AG04450 (cell line): Measurements from ENCODE around the gene UBXN10. TPM values are rescaled to one million over a fixed set of nuclear protein-coding genes. Genes with fewer than 3 reads are reported as not detected.

Source experiments
- CTCF ChIA-PET: fragments of 300-600, 350-600 bp; formaldehyde crosslinking; extraction: SDS; loops from one replicate; lab custom pipeline; 2022; ENCODE audit warnings: antibody characterized with exemption, inconsistent platforms; lab: Charles Lee
- POLR2A ChIA-PET: fragments of 350-600 bp; formaldehyde crosslinking; extraction: SDS; loops from one replicate; lab custom pipeline; 2021; ENCODE audit warnings: antibody characterized with exemption, inconsistent platforms; lab: Yijun Ruan, JAX
- DNase-seq: peaks from one replicate; pipeline ENCODE4 v3.0.0-alpha.2; 2011; ENCODE audit warnings: low read depth, low spot score
- H3K27ac ChIP-seq: one replicate; pipeline ENCODE4 v1.5.1; 2012; ENCODE audit warnings: low read depth, low read length, control low read depth
- H3K27me3 ChIP-seq: one replicate; pipeline ENCODE4 v1.6.0; 2012; ENCODE audit warnings: low read length; ENCODE audit not compliant: control insufficient read depth, insufficient read depth
- H3K4me3 ChIP-seq: 2 replicates; pipeline ENCODE4 v1.5.1; 2011; ENCODE audit warnings: mild to moderate bottlenecking, low read depth, low read length, control low read depth
- H3K9me3 ChIP-seq: 2 replicates; pipeline ENCODE4 v1.5.1; 2012; ENCODE audit warnings: low read length; ENCODE audit not compliant: control insufficient read depth, insufficient read depth
- polyA plus RNA-seq: library from polyadenylated mRNA; depleted of rRNA; stranded (reverse); fragments of >200 nt; gene quantifications from 2 replicates; pipeline ENCODE4 v1.2.3, GENCODE V29; 2011
- TF ChIP-seq, protein P1 (sequence below): IDR thresholded peaks from 2 replicates; pipeline ENCODE4 v1.5.1; 2011; ENCODE audit warnings: low read depth, low read length, control low read depth, inconsistent platforms

The UBXN10 gene
- polyA plus RNA-seq, 1 experiment = not detected

DNA sequence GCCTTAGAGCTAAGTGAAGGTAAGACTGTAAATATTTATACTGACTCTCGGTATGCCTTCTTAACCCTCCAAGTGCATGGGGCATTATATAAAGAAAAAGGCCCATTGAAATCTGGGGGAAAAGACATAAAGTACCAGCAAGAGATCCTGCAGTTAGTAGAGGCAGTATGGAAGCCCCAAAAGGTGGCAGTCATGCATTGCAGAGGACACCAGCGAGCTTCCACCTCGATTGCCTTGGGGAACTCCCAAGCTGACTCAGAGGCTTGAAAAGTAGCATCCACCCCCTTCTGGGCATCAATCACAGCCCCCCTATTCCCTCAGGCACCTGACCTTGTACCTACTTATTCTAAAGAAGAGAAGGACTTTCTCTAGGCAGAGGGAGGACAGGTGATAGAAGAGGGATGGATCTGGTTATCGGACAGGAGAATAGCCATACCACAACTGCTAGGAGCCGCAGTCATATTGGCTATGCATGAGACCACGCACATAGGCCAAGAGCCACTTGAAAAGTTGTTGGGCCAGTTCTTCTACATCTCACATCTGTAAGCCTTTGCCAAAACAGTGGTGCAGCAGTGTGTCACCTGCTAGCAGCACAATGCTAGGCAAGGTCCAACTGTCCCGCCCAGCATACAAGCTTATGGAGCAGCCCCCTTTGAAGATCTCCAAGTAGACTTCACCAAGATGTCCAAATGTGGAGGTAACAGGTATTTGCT is 27.4 kb upstream of the UBXN10 start:
- H3K9me3 ChIP-seq = peaks cover 37% of the 10 kb centered on the region
- H3K27ac ChIP-seq = no peak overlapping the region
- no peak for DNase-seq
- TF ChIP-seq, protein P1, sequence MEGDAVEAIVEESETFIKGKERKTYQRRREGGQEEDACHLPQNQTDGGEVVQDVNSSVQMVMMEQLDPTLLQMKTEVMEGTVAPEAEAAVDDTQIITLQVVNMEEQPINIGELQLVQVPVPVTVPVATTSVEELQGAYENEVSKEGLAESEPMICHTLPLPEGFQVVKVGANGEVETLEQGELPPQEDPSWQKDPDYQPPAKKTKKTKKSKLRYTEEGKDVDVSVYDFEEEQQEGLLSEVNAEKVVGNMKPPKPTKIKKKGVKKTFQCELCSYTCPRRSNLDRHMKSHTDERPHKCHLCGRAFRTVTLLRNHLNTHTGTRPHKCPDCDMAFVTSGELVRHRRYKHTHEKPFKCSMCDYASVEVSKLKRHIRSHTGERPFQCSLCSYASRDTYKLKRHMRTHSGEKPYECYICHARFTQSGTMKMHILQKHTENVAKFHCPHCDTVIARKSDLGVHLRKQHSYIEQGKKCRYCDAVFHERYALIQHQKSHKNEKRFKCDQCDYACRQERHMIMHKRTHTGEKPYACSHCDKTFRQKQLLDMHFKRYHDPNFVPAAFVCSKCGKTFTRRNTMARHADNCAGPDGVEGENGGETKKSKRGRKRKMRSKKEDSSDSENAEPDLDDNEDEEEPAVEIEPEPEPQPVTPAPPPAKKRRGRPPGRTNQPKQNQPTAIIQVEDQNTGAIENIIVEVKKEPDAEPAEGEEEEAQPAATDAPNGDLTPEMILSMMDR = no peak
- CTCF ChIA-PET = no interaction called here
- POLR2A ChIA-PET = interaction anchor here (0.6 kb wide), 1 partner anchor 207 kb away, joined by 5 read pairs; no protein-coding TSS in a partner anchor
- H3K27me3 ChIP-seq = peaks cover 3% of the 10 kb centered on the region
- no peak overlapping the region for H3K4me3 ChIP-seq

DNA sequence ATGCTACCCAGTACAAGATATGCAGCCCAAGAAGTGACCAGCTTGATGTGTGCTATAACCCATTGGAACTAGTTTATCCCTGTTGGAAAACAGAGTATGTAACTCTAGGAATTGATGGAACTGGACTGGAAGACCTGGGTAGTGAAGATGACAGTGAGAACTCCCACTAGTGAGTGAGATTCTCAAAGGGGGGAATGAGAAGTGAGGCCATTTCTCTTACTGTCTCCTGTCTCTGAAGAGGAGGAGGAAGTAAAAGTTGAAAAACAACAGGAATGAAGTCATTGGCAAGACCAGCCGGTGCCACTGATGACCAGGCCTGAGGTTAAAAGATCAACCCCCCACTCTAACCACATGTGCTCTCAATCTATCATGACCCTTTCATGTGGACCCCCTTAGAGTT is 25.9 kb upstream of the UBXN10 start:
- TF ChIP-seq, protein P1 = no peak
- Histone ChIP-seq H3K4me3 (no peak overlapping the region), H3K27ac (no peak overlapping the region), H3K27me3 (peaks cover 4% of the 10 kb centered on the region), H3K9me3 (peaks cover 37% of the 10 kb centered on the region)
- ChIA-PET POLR2A (no interaction called here), CTCF (no interaction called here)
- no peak for DNase-seq

DNA sequence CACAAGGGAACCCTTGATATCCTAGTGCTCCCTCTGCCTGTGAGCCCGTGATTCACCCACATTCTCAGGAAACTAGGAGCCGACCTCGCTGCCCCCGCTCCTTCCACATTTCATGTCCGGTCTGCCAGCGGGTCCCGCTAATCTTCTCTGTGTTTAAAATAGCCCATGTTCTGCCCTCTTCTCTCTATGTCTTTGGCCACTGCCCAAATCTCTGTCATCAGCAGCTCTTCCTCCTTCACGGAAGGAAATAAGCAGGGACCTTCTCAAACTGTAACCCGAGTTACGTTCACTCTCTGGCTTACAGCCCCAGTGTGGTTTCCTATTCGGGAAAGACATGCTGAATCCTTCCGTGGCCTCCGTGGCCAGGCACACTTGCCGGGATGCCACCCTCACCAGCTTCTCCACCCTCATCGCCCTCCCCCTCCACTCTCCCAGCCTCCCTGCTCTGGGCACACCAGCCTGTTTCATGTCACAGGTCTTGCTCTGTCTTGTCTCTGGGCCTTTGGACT is 21.1 kb upstream of the UBXN10 start:
- ChIA-PET POLR2A (no interaction called here), CTCF (interaction anchor here (0.8 to 4.1 kb wide), 8 partner anchors 9 to 329 kb away, joined by 3 to 25 read pairs (median 7); no protein-coding TSS in a partner anchor)
- Histone ChIP-seq H3K27me3 (peaks cover 31% of the 10 kb centered on the region), H3K27ac (no peak overlapping the region), H3K9me3 (peaks cover 25% of the 10 kb centered on the region), H3K4me3 (no peak overlapping the region)
- TF ChIP-seq, protein P1 = peak; percentile 31
- no peak for DNase-seq

DNA sequence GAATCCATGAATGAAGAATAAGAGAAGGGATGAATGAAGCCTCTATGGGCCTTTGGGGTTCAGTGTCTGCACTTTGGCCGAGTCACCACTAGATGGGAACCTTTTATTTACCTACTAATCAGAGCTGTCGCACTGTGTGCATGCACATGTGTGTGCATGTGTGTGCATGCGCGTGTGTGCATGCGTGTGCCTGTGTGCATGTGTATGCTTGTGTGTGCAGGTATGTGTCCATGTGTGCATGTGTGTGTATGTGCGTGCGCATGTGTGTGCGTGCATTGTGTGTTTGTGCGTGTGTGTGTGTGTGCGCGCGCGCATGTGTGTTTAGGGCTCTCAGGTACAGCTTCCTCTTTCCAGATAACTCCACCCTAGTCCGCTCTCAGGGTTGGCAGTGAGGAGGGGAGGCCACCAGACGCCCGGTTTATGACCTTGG is 20.4 kb upstream of the UBXN10 start:
- DNase-seq = no peak
- TF ChIP-seq, protein P1 = peak; percentile 40
- Histone ChIP-seq H3K27ac (no peak overlapping the region), H3K4me3 (no peak overlapping the region), H3K9me3 (peaks cover 17% of the 10 kb centered on the region), H3K27me3 (peaks cover 32% of the 10 kb centered on the region)
- ChIA-PET POLR2A (no interaction called here), CTCF (interaction anchor here (0.8 to 4.1 kb wide), 7 partner anchors 8 to 329 kb away, joined by 3 to 25 read pairs (median 5); no protein-coding TSS in a partner anchor)

DNA sequence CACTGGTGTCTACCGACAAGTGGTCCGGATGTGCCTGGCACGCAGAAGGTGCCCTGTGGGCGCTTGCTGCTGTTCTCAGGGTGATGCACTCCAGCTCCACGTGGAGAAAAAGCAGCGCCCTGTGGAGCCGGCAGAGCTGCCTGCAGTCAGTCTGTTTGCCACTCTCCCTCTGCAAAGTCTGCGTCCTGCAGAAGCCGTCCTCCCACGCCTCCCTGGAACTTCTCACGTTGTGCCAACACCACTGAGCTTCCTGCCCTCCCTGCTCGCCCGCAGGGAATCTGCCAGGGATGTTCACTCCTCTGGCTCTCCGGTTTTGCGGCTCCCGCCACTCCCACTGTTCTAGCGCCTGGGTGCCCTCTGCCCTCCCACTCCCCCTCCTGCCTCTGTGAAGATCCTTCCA is 19.8 kb upstream of the UBXN10 start:
- H3K9me3 ChIP-seq = peaks cover 12% of the 10 kb centered on the region
- DNase-seq = no peak
- no peak overlapping the region for H3K4me3 ChIP-seq
- TF ChIP-seq, protein P1 = no peak
- ChIA-PET CTCF (interaction anchor here (0.6 to 4.1 kb wide), 6 partner anchors 14 to 328 kb away, joined by 4 to 25 read pairs (median 7); no protein-coding TSS in a partner anchor), POLR2A (no interaction called here)
- H3K27ac ChIP-seq = no peak overlapping the region
- peaks cover 32% of the 10 kb centered on the region for H3K27me3 ChIP-seq
